Measurements from ENCODE around the gene ANGPTL8. TPM values are rescaled to one million over a fixed set of nuclear protein-coding genes. Genes with fewer than 3 reads are reported as not detected.

The ANGPTL8 gene
- total and polyA plus RNA-seq, 2 of the 13 experiments (the other 11 are each of a cell fraction or from before 2014, with no cell fraction given), result 27.3 to 243 TPM

DNA sequence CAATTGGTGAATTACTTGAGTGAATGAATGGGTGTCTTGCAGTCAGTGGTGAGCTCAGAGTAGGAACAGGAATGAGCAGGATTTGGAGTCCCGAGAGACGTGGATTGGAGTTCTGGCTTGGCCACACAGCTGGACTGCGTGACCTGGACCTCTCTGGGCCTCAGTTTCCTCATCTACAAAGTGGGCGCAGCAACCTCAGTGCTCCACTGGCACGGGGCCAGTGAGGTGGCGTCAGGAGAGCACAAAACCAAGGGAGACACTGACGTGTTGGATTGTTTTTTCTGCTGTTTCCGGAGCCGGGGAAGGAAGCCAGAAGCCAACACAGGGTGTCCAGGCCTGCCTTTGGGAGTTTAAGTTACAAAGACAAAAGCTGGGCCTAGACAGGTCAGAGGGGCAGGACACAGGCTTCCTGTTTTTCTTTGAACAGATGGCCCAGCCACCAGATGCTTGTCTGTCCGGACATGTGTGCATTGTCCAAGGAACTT, 29.4 kb downstream of the ANGPTL8 start (continued):
- TF ChIP-seq, protein P1, sequence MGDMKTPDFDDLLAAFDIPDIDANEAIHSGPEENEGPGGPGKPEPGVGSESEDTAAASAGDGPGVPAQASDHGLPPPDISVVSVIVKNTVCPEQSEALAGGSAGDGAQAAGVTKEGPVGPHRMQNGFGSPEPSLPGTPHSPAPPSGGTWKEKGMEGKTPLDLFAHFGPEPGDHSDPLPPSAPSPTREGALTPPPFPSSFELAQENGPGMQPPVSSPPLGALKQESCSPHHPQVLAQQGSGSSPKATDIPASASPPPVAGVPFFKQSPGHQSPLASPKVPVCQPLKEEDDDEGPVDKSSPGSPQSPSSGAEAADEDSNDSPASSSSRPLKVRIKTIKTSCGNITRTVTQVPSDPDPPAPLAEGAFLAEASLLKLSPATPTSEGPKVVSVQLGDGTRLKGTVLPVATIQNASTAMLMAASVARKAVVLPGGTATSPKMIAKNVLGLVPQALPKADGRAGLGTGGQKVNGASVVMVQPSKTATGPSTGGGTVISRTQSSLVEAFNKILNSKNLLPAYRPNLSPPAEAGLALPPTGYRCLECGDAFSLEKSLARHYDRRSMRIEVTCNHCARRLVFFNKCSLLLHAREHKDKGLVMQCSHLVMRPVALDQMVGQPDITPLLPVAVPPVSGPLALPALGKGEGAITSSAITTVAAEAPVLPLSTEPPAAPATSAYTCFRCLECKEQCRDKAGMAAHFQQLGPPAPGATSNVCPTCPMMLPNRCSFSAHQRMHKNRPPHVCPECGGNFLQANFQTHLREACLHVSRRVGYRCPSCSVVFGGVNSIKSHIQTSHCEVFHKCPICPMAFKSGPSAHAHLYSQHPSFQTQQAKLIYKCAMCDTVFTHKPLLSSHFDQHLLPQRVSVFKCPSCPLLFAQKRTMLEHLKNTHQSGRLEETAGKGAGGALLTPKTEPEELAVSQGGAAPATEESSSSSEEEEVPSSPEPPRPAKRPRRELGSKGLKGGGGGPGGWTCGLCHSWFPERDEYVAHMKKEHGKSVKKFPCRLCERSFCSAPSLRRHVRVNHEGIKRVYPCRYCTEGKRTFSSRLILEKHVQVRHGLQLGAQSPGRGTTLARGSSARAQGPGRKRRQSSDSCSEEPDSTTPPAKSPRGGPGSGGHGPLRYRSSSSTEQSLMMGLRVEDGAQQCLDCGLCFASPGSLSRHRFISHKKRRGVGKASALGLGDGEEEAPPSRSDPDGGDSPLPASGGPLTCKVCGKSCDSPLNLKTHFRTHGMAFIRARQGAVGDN (CRISPR knock-in tag; IDR thresholded peaks at IDR 0.05), result peak; percentile 43
- peak; percentile 42; the same call in 1 of the 2 replicates for TF ChIP-seq PAXIP1 (CRISPR knock-in tag; conservative IDR thresholded peaks at IDR 0.05)
- TF ChIP-seq GRHL1 (CRISPR knock-in tag; conservative IDR thresholded peaks at IDR 0.05), result no peak
- TF ChIP-seq GFI1 (CRISPR knock-in tag; IDR thresholded peaks at IDR 0.05; ENCODE audit: borderline replicate concordance), result no peak
- TF ChIP-seq ZSCAN29 (CRISPR knock-in tag; conservative IDR thresholded peaks at IDR 0.05), result no peak
- TF ChIP-seq RARA (CRISPR knock-in tag; IDR thresholded peaks at IDR 0.05), result peak; percentile 36; the same call in 1 of the 2 replicates
- TF ChIP-seq ZNF143 (CRISPR knock-in tag; IDR thresholded peaks at IDR 0.05), result no peak
- TF ChIP-seq HINFP (CRISPR knock-in tag; IDR thresholded peaks at IDR 0.05; ENCODE audit: low read depth), result no peak
- no peak for TF ChIP-seq CAMTA2 (CRISPR knock-in tag; IDR thresholded peaks at IDR 0.05; ENCODE audit: borderline replicate concordance)
- TF ChIP-seq HMG20B (CRISPR knock-in tag; conservative IDR thresholded peaks at IDR 0.05), result no peak
- no peak for TF ChIP-seq ZNF18 (CRISPR knock-in tag; IDR thresholded peaks at IDR 0.05; ENCODE audit: insufficient replicate concordance)
- TF ChIP-seq ZNF382 (CRISPR knock-in tag; IDR thresholded peaks at IDR 0.05; ENCODE audit: borderline replicate concordance), result no peak

Data from HepG2 (cell line).